Upper lobe of right lung (tissue), 1 donor: ENCODE data around the gene FOXK2. TPM values are rescaled to one million over a fixed set of nuclear protein-coding genes. Genes with fewer than 3 reads are reported as not detected.
A peak's percentile ranks its signal among the peaks of the same experiment; 100 is the strongest.
"Not testable (repeated sequence)": the region's sequence is repeated elsewhere in the genome, so short reads cannot be mapped to it uniquely, and the experiment has no call there.

Experiments
- ATAC-seq: fragments of 200-7000 bp; cut with Tn5 transposase; one replicate; pipeline ENCODE4 v1.9.1; 2020; ENCODE audit warnings: mild to moderate bottlenecking, moderate library complexity
- DNase-seq: peaks from one replicate; pipeline ENCODE4 v3.0.0-alpha.2; 2020
- H3K27ac ChIP-seq: fragments of 200-600 bp; one replicate; pipeline ENCODE4 v1.8.0; 2022
- H3K27me3 ChIP-seq: fragments of 200-600 bp; one replicate; pipeline ENCODE4 v1.8.0; 2022; ENCODE audit warnings: mild to moderate bottlenecking
- H3K36me3 ChIP-seq: fragments of 200-600 bp; one replicate; pipeline ENCODE4 v1.8.0; 2022
- H3K4me1 ChIP-seq: fragments of 200-600 bp; one replicate; pipeline ENCODE4 v1.8.0; 2022
- H3K4me3 ChIP-seq: fragments of 200-600 bp; one replicate; pipeline ENCODE4 v1.8.0; 2022; ENCODE audit warnings: mild to moderate bottlenecking
- H3K9me3 ChIP-seq: fragments of 200-600 bp; one replicate; pipeline ENCODE4 v1.8.0; 2022
- CTCF ChIP-seq: fragments of 200-600 bp; IDR thresholded peaks from one replicate; pipeline ENCODE4 v1.8.0; 2022; ENCODE audit warnings: antibody characterized with exemption
- intact Hi-C: fragments of 100-400 bp; cut with DNase I; formaldehyde crosslinking; loops from one replicate; pipeline ENCODE4 v1.11.0; 2022
- total RNA-seq: library from RNA; stranded (reverse); fragmentation: NEBNext Ultra II Directional; extraction: Animal tissue kit (Norgen Biotek cat#: 25700); gene quantifications from one replicate; pipeline ENCODE4 v1.2.1, GENCODE V29; 2021
- donor health status: DM: no; HTN: yes; CAD: no; lungs with severe emphysema.

Gene FOXK2
- total RNA-seq, 1 donor from 2014 or later, result 62.4 TPM

DNA sequence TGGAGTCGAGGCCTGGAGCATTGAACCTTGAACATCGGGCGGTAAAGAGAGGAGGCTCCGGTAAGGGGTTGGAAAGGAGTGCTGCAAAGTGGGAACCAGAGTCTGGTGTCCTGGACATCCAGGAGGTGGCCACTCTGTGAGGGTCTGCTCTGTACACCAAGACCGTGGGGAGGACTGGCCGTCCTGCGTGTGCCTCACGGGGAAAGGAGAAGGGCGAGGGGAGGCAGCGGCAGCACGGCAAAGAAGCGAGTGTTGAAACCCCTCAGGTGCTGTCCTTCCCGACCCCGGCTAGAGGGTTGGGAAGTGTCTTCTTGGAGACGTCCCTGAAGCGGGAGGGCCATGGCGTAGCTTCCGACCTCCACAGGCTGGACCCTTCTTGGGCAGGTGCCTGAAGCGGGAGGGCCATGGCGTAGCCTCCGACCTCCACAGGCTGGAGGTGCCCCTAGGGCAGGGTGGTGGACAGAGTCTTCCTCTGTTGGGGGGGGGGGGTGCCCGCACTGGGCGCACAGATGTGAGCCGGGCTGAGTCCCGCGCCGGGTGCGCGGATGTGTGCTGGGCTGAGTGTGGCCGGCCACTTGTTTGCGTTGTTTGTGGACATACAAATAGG, 42.0 kb downstream of the FOXK2 start:
- Histone ChIP-seq H3K4me1 (peaks cover 37% of the 10 kb centered on the region), H3K27me3 (no peaks in the 10 kb centered on the region), H3K4me3 (no peak overlapping the region), H3K36me3 (peaks cover 15% of the 10 kb centered on the region), H3K27ac (no peak overlapping the region), H3K9me3 (no peaks in the 10 kb centered on the region)
- TF ChIP-seq CTCF, result no peak
- ATAC-seq (peak; percentile 11), DNase-seq (no peak)
- intact Hi-C loops, result no loop called here

GRCh38 chr17:82562718-82563220, 43.2 kb downstream of the FOXK2 start:
- H3K9me3 ChIP-seq, H3K27me3 ChIP-seq, DNase-seq, ATAC-seq, H3K4me3 ChIP-seq, intact Hi-C loops, H3K27ac ChIP-seq: not testable (repeated sequence)
- H3K4me1 ChIP-seq, result peaks cover 36% of the 10 kb centered on the region
- H3K36me3 ChIP-seq, result peaks cover 27% of the 10 kb centered on the region

GRCh38 chr17:82563318-82563717, 43.8 kb downstream of the FOXK2 start:
- TF ChIP-seq CTCF, result no peak
- intact Hi-C loops, result no loop called here
- Histone ChIP-seq H3K4me1 (peaks cover 39% of the 10 kb centered on the region), H3K36me3 (peaks cover 31% of the 10 kb centered on the region), H3K9me3 (no peaks in the 10 kb centered on the region), H3K27me3 (no peaks in the 10 kb centered on the region), H3K4me3 (no peak overlapping the region), H3K27ac (no peak overlapping the region)
- ATAC-seq (no peak), DNase-seq (no peak)

DNA sequence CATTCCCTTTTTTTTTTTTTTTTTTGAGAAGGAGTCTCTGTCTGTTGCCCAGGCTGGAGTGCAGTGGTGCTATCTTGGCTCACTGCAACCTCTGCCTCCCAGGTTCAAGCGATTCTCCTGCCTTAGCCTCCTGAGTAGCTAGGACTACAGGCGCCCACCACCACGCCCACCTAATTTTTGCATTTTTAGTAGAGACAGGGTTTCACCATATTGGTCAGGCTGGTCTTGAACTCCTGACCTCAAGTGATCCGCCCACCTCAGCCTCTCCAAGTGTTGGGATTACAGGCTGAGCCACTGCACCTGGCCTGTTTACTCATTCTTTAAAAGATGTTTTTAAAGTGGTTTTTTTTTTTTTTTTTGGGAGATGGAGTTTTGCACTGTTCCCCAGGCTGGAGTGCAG, 44.2 kb downstream of the FOXK2 start:
- H3K27ac ChIP-seq, intact Hi-C loops, H3K27me3 ChIP-seq, DNase-seq, ATAC-seq, H3K9me3 ChIP-seq, H3K4me3 ChIP-seq: not testable (repeated sequence)
- H3K36me3 ChIP-seq, result peaks cover 34% of the 10 kb centered on the region
- peaks cover 42% of the 10 kb centered on the region for H3K4me1 ChIP-seq

DNA sequence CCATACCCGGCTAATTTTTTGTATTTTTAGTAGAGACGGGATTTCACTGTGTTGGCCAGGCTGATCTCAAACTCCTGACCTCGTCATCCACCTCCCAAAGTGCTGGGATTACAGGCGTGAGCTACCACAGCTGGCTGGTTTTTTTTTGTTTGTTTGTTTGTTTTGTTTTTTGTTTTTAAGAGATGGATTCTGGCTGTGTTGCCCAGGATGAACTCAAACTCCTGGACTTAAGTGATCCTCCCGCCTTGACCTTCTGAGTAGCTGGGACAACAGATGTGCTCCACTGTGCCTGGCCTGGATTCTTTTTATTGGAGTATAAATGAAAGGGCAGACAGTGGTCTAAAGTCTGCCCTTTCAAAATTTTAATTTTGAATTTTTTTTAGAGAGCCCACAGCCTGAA, 44.7 kb downstream of the FOXK2 start:
- no peak for TF ChIP-seq CTCF
- DNase-seq (no peak), ATAC-seq (no peak)
- no peak overlapping the region for H3K4me3 ChIP-seq
- intact Hi-C loops, result no loop called here
- H3K4me1 ChIP-seq, result peaks cover 43% of the 10 kb centered on the region
- no peaks in the 10 kb centered on the region for H3K27me3 ChIP-seq
- H3K9me3 ChIP-seq, result no peaks in the 10 kb centered on the region
- no peak overlapping the region for H3K27ac ChIP-seq
- peaks cover 36% of the 10 kb centered on the region for H3K36me3 ChIP-seq

GRCh38 chr17:82565551-82565950, 46.0 kb downstream of the FOXK2 start:
- no peak overlapping the region for H3K4me3 ChIP-seq
- ATAC-seq (no peak), DNase-seq (no peak)
- no peak for TF ChIP-seq CTCF
- H3K4me1 ChIP-seq, result peaks cover 35% of the 10 kb centered on the region
- no peak overlapping the region for H3K27ac ChIP-seq
- no peaks in the 10 kb centered on the region for H3K27me3 ChIP-seq
- intact Hi-C loops, result no loop called here
- no peaks in the 10 kb centered on the region for H3K9me3 ChIP-seq
- H3K36me3 ChIP-seq, result peaks cover 45% of the 10 kb centered on the region
